DMS79 (cell line): ENCODE data around the gene WDR81.
"Not testable (repeated sequence)": the region's sequence is repeated elsewhere in the genome, so short reads cannot be mapped to it uniquely, and the experiment has no call there.

Source experiments
- DNase-seq: peaks from one replicate; lab custom pipeline; 2025; lab: John Stamatoyannopoulos, UW

Gene WDR81

DNA sequence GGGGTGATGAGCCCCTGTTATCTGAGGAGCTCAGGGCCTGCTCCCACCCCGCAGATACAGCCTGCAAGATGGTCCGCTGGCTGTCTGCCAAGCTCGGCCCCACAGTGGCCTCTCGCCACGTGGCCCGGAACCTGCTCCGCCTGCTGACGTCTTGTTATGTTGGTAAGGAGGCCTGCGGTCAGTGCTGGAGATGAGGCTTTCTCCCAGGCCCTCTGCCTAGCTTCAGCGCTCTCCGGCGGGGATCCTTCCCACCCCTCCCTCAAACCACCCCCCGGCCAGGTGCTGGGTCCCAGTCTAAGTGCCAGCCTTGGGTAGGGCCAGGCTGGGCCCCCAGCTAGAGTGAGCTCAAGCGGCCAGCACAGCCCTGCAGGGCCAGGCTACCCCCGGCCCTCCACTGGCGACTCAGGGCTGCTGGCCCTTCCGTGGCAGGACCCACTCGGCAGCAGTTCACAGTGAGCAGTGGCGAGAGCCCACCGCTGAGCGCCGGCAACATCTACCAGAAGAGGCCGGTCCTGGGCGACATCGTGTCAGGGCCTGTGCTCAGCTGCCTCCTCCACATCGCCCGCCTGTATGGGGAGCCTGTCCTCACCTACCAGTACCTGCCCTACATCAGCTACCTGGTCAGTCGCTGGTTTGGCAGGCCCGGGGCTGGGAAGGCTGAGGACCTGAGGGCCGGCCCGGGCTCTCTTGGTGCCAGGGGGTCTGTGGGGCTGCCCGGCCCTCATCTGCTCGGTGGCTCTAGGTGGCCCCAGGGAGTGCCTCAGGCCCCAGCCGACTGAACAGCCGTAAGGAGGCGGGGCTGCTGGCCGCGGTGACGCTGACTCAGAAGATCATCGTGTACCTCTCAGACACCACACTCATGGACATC lies 6.1 kb downstream of the WDR81 start:
- no peak for DNase-seq

DNA sequence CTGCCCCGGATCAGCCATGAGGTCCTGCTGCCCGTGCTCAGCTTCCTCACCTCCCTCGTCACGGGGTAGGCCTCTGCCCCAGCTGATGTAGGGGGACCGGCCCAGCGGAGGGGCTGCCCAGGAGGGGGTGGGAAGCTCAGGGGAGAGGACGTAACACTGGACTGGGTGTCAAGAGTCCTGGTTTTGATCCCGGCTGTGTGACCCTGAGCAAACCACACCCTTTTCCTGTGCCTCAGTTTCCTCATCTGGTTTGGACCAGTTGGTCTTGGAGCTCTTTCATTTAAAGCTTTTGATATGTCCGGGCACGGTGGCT lies 6.6 kb downstream of the WDR81 start:
- no peak for DNase-seq

- no peak for DNase-seq
Measured at GRCh38 chr17:1732241-1732832, 7.8 kb downstream of the WDR81 start.

DNA sequence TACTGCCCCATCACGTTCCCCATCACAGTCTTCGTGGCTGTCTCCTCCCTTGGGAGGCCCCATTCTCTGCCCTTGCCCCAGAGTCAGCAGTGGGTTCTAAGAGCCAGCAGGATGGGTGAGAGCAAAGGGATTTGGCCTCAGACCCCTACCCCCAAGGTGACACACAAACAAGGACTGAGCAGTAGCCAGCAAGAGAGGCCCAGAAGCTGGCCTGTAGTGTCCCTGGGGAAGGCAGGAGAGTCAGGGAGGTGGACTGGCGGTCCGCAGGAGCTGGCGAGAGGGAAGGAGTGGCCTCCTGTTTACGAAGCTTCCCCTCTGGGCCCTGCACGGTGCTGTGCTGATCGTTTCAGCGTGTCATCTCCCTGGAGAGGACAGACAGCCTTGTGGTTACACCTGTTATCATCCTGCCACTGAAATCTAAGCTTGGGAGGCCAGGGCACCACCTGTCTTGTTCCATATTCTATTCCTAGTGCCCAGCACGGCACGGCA lies 8.4 kb downstream of the WDR81 start:
- DNase-seq: no peak

DNA sequence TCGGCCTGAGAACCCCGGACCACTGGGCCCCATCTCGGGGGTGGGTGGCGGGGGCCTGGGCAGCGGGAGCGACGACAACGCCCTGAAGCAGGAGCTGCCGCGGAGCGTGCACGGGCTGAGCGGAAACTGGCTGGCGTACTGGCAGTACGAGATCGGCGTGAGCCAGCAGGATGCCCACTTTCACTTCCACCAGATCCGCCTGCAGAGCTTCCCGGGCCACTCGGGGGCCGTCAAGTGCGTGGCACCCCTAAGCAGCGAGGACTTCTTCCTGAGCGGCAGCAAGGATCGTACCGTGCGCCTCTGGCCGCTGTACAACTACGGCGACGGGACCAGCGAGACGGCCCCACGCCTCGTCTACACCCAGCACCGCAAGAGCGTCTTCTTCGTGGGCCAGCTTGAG lies 9.3 kb downstream of the WDR81 start:
- no peak for DNase-seq

DNA sequence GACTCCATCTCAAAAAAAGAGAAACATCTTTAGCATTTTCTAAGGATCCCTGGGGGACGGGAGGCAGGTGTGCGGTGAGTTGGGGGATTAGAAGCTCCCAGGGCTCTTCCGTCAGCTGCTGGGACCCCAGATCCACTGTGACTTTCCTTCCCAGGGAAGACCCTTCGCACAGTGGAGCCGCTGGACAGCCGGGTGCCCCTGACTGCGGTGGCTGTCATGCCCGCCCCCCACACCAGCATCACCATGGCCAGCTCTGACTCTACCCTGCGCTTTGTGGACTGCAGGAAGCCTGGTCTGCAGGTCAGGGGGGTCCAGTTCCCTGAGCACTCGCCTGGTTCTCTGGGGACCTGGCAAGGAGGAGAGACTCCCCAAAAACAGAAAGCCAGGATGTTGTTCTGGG lies 10.9 kb downstream of the WDR81 start:
- DNase-seq: no peak

GRCh38 chr17:1735834-1736347 lies 11.4 kb downstream of the WDR81 start:
- no peak for DNase-seq

DNA sequence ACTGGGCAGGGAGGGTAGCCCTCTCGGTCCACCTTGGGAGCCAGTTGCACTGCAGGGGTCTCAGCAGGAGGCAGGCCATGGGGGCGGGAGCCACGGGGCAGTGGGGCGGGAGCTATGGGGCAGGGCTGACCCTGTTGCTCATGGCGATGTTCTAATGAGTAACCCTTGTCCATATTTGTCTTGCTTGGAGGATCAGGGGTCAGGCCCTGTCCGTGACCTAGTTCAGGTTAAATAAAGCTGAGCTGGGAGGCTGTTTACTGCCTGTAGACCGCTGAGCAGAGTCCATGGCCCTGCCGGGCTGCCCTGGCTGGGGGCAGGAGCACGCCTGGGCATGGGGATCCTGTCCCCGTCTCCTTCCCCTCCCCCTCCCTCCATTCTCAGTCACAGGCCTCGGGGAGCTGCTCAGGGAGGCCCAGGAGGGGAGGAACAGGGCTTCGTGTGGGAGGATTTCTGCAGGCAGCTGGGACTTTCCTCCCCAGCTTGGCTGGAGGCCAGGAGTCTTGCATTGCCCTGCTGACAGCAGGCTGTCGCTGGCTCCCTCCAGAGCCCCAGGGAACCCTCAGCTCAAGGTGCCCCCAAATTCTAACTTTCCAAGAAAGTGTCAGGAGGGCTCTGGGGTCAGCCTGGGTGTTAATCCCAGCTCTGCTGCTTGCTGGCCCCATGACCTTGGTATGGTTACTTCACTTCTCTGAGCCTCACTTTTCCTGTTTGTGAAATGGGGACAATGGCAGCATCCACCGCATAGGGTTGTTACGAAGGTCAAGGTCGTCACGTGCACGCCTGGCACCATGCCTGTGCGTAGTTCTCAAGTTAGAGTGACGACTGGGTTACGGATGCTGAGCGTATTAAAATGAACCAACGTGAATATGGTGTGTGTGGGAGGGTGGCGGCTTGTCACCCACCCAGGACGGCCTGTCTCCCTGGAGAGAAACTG lies 12.1 kb downstream of the WDR81 start:
- DNase-seq: no peak

DNA sequence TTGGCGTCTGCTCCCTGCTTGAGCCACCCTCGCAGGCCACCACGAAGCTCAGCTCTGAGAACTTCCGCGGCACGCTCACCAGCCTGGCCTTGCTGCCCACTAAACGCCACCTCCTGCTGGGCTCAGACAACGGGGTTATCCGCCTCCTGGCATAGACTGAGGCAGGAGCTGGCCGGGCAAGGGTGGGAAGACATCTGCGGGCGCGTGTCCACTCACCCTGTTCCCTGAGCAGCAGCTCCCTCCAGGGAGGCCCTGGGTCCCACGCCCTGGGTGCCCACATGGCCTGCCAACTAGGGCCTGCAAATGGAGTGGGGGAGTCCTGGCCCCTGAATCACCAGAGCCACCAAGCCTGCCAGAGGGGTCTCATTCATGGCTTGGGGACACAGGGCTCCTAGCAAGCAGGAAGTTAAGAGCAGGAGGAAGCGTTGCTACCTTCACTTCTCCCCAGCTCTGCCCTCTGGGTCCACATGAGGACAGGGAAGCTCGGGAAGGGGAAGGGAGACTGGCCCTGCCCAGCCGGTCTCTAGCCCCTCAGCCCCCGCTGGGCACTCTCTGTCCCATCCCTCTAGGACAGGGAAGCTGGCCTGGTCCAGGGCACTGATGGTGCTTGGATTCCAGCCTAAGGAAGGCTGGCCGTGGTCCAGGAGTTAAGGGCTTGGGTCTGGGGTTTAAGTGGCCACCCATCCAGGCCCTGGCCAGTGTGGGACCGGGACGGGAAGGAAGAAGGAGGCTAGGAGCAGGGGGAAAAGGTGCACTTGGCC lies 13.2 kb downstream of the WDR81 start:
- no peak for DNase-seq

DNA sequence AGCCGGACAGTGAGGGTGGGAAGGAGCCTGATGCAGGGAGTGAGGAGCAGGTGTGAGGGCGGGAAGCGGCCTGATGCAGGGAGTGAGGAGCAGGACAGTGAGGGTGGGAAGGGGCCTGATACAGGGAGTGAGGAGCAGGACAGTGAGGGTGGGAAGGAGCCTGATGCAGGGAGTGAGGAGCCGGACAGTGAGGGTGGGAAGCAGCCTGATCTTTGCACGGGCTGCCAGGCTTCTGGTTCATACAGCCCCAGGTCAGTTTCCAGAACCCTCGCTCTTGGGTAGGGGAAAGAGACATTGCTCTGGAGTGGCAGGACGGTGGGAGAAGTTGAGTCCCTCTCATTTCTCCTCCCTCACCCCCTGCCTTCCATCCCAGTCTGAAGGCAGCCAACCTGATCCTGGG lies 17.4 kb downstream of the WDR81 start:
- not testable (repeated sequence) for DNase-seq

- DNase-seq: no peak
Measured at GRCh38 chr17:1742371-1743087, 18.0 kb downstream of the WDR81 start, which contains the start of gene SERPINF2. Gene SERPINF2, plus strand, starts transcription at chr17:1742871. Its CDS starts 2,125 bp downstream, at chr17:1744996.

GRCh38 chr17:1743088-1743439 lies 18.6 kb downstream of the WDR81 start:
- DNase-seq: no peak

DNA sequence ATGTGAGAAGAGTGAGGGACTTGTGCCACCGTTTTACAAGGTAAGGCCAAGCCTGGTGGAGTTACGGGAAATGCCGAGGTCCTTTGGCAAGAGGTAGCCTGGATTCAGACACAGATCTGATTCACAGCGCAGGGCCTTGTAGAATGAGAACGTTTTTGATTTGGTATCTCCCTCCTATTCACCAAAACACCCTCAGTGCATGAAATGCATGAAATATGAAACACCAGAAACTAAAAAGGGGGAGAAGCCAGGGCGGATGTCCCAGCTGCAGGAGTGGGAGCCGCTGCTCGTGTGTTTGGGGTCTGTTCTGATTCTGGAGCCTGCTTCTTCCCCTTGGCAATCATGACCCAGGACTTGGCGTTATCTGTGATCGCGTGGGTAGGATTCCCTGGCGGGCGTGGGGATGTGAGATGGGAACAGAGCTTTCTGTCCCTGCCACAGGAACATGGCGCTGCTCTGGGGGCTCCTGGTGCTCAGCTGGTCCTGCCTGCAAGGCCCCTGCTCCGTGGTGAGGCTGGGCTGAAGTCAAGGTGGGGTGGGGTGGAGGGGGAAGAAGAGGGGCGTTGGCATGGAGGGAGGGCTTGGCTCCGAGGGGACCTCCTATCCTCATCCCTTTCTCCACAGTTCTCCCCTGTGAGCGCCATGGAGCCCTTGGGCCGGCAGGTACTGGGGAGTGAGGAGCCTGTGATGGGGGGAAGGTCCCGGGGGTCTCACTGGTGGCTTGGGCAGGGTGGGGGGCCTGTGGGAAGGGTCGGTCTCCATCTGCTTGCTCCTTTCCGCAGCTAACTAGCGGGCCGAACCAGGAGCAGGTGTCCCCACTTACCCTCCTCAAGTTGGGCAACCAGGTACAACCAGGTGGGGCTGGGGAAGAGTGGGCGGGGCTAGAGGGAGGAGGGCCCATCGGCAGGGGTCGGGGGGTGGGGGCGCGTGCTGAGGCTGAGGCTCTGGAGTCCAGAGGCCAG lies 20.3 kb downstream of the WDR81 start:
- no peak for DNase-seq

- DNase-seq: no peak
Measured at GRCh38 chr17:1745513-1746020, 21.1 kb downstream of the WDR81 start.

DNA sequence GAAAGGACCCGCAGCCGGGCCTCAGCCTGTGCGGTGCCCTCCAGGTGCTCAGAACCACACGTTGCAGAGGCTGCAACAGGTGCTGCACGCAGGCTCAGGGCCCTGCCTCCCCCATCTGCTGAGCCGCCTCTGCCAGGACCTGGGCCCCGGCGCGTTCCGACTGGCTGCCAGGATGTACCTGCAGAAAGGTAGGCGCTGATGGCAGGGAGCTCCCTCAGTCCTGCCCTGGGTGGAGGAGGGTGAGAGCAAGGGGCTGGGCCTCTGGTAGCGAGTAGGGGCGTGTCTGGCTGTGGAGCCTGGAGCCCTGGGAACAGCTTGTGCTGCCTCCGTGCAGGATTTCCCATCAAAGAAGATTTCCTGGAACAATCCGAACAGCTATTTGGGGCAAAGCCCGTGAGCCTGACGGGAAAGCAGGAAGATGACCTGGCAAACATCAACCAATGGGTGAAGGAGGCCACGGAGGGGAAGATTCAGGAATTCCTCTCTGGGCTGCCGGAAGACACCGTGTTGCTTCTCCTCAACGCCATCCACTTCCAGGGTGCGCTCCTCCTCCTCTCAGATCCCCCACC lies 22.6 kb downstream of the WDR81 start:
- DNase-seq: no peak

- DNase-seq: no peak
Measured at GRCh38 chr17:1750628-1751027, 26.1 kb downstream of the WDR81 start.

DNA sequence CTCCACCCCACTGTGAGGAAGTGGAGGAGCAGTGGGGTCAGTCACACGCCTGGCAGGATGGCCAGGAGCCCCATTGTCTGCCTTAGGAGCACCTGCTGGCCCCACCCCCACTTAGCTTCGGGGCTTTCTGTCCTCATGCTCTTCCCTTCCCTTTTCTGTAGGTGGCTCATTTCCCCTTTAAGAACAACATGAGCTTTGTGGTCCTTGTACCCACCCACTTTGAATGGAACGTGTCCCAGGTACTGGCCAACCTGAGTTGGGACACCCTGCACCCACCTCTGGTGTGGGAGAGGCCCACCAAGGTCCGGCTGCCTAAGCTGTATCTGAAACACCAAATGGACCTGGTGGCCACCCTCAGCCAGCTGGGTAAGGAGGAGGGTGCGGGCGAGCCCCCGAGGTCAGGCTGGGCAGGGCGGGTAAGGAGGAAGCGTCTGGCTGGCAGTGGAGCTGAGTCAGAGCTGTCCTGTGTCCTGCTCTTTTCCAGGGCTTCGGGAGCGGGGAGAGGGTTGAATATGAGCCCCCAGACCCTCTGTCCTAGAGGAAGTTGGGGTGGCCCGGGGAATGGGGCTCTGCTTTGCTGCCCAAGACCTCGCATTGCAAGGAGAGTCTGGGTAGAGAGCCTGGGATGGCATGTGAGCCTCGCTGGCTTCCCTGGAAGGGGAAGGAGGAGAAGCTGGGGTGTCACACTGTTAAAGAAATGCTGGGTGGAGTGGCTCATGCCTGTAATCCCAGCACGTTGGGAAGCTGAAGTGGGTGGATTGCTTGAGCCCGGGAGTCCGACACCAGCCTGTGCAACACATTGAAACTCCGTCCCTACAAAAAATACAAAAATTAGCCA lies 28.1 kb downstream of the WDR81 start:
- no peak for DNase-seq

DNA sequence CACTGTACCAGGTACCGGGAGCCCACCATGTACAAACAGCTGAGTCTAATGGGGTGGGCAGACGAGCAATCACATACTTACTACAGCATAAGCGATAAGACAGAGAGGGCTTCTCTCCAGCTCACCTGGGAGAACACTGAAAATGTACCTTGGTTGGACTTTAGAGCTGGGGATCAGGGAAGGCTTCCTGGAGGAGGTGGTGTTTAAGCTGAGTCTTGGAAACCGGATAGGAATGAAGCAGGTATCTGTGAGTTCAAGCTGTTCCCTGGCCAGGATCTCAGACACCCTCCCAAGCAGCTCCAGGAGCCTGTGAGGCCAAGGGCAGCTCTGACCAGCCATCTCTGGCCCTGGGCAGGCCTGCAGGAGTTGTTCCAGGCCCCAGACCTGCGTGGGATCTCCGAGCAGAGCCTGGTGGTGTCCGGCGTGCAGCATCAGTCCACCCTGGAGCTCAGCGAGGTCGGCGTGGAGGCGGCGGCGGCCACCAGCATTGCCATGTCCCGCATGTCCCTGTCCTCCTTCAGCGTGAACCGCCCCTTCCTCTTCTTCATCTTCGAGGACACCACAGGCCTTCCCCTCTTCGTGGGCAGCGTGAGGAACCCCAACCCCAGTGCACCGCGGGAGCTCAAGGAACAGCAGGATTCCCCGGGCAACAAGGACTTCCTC lies 29.4 kb downstream of the WDR81 start:
- no peak for DNase-seq
